Left renal cortex interstitium (tissue), 4 donors: ENCODE data around the gene DIP2C. TPM values are rescaled to one million over a fixed set of nuclear protein-coding genes. Genes with fewer than 3 reads are reported as not detected.
"Not testable (repeated sequence)": the region's sequence is repeated elsewhere in the genome, so short reads cannot be mapped to it uniquely, and the experiment has no call there.

Experiments
- DNase-seq, 4 donors: peaks; one replicate each; pipeline ENCODE4 v3.0.0-alpha.2; 2013; ENCODE audit warnings: low read depth in 4 of 4, low spot score in 2 of 4, missing footprints in 1 of 4
- polyA plus RNA-seq, 4 donors: library from polyadenylated mRNA; unstranded; fragments of 120-200 nt; gene quantifications; one replicate each; pipeline ENCODE4 v1.2.1, GENCODE V29; 2013; ENCODE audit not compliant: insufficient read length in 4 of 4

Gene DIP2C
- polyA plus RNA-seq, 4 donors: 19.4 to 23.6 (median 20.2) TPM

- no peak for DNase-seq
Measured at GRCh38 chr10:697097-697875, 7.8 kb upstream of the DIP2C start.

DNA sequence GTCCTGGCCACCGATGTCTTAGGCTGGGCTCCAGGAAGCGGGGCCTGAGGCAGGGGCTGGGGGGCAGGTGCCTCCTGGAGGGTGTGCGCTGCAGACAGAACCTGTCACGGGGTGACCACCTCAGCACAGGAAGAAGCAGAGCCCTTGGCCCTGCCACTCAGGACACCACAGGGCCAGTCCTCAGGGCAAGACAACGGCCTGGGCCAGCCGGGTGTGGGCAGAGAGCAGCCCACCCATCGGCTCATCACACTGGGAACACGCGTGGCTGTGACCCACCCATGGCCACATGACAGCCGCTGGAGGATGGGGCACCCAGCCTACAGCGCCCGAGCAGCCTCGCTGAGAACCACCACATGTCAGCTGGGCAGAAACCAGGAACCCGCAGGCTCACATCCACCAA lies 5.9 kb upstream of the DIP2C start:
- no peak for DNase-seq

DNA sequence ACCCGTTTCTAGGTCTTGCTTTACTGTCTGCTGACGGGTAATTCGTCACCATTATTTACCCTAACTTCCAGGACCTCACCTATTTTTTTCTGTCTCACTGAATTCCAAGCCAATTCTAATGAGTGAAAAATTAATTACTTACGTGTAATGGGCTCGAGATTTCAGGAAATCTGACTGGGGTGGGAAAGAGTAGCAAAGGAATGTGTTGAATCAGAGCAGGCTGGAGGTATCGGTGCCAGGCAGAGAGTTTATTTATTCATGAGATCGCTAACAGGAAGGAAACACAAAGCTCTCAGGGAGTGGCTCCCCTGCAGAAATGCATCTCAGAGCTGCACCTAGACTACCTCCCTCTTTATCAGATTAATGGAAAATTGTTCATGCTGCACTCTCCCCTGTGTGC lies 4.0 kb upstream of the DIP2C start:
- no peak for DNase-seq

- no peak for DNase-seq
Measured at GRCh38 chr10:692682-693351, 3.3 kb upstream of the DIP2C start.

DNA sequence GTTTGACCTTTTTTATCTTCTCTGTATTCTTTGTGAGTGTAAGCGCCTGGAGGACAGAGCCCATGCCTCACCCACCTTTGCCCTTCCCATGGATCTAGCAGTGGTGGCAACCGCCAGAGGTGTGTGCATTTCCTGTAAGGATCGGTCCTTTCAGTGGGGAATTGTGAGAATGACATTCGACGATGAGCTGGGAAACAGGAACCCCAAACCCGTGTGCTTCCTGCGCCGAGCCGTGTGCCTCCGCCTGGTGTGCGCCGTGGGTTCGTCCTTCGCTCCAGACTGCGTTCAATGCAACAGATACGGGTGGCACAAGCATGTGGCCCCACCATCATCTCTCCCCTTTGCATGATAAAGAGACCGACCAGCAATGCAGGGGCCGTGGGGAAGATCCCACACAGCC lies 1.7 kb upstream of the DIP2C start:
- DNase-seq: no peak

DNA sequence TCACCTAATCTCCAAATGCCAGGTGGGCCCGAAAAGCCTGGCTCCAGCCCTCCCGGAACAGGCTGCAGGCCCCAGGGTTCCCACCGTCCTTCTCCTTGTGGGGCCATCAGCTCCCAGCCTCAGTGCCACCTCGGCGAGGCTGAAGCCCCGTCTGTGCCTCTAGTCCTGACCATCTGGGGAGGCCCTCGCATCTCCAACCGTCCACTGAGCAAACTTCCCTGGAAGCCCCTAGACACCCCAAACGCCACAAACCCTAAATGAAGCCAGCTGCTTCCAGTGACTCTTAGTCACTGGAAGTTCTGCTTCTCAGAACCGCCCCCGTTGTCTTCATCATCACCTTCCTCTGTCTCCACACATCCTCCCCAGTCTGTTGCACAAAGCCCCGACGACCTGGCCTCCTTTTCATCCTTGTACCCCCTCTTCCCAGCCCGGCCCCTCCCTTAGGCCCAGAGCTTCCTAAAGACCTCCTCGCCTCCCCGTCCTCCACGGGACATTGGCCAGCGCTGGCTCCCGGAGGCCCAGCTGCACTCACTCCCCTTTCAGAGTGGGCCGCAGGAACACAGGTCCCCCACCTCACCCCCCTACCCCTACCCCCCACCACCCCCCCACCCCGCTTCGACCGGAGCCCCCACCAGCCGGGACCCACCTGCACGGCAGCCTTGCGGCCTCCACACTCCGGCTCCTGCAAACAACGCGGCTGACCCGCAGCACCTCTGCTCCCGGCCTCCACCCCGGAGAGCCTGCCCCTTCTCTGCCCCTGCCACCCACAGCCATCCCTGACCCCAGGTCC lies 1.1 kb upstream of the DIP2C start:
- DNase-seq: no peak

- no peak for DNase-seq
Measured at GRCh38 chr10:689121-689451, 382 bp downstream of the DIP2C start.

DNA sequence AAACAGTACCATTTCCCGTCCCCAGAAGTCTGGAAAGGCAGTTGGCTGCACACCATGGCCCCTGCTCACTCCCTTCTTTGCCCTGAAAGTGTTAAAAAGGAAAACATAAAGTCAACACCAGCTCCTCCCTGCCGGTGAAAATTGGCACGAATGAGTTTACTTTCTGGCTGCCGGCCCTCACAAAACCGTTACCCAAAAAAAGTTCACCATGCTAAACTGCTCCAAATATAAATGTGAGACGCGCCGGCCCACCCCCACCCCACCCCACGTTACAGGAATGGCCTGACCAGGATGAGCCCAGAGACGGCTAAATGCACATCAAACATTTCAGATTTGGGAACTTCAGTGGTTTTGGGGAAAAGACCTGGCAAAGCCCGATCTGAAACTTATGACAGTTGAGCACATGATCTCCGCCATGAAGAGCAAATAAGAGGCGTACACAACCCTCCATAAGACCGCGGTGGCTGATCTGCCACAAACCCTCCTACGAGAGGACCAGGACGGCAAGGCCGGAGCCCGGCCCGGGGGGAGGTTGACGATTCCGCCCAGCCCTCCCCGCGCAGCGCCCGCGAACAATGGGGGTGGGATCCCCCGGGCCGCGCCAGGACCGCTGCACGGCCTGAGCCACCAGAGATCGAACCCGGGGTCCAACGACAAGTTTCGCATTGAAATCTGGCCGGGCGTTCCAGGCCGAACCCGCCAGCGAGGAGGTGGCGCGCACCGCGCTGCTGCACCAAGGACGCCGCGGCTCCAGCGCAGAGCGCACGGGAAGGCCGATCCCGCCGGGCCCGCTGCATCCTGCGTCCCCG lies 952 bp downstream of the DIP2C start:
- no peak for DNase-seq

DNA sequence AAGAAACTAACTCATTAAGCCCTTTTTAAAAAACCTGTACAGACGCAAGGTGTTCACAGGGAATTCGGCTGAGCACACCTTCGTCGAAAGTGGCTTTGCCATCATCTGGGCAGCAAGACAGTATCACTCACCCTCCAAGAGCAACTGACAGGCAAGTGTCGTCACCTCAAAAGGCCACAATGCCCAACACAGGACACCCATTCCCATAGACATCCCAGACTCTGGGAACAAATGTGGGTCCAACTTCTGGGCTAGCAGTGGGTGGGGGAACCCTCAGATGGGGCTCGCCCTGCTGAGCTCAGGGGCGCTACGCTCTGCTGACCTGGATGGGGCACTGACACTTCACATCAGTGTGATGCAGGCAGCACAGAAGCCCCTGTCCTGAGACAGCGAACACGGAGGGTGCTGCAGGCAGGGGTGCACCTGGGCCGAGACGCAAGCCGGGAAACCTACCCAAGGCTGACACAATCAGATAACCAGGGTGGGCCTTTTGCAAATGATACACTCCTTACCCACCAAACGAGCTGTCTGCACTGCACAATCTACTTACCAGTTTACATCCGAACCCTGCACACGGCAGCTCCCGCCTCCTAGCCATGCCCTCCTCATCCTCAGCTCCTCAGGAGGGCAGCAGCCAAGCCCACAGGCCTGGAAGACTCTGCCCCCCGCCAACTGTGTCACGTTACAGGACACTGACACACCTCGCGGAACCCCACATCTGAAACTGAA lies 1.7 kb downstream of the DIP2C start:
- no peak for DNase-seq

DNA sequence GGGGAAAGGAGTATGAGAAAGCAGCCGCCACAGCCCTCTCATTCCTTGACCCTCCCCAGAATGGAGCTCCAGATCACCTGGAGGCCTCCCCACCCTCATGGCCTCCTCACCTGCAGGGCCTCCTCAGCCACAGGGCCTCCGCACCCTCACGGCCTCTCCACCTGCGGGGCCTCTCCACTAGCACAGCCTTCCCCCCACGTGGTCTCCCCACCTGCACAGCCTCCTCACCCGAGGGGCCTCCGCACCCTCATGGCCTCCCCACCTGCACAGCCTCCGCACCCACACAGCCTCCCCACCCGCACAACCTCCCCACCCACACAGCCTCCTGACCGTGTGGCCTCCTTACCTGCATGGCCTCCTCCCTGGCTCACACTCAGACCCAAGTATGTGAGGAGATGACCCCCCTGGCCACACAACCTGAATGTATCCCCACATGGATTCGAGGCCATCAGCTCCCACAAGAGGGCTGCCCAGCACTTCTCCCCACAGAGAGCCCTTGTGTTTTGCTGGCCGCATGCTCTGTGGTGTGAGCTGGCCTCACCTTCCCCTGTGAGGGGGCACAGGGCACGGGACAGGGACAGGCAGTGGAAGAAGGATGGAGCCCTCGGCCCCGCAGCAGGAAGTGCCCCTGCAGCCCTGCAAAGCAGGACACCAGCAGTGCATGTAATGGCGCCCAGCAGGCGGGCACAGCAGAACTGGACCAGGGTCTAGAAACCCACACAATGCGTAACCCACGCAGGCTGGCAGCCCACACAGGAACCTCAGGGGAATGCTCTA lies 3.1 kb downstream of the DIP2C start:
- DNase-seq: no peak

GRCh38 chr10:685613-686012 lies 3.9 kb downstream of the DIP2C start:
- no peak for DNase-seq

GRCh38 chr10:683448-684071 lies 5.9 kb downstream of the DIP2C start:
- DNase-seq: no peak

DNA sequence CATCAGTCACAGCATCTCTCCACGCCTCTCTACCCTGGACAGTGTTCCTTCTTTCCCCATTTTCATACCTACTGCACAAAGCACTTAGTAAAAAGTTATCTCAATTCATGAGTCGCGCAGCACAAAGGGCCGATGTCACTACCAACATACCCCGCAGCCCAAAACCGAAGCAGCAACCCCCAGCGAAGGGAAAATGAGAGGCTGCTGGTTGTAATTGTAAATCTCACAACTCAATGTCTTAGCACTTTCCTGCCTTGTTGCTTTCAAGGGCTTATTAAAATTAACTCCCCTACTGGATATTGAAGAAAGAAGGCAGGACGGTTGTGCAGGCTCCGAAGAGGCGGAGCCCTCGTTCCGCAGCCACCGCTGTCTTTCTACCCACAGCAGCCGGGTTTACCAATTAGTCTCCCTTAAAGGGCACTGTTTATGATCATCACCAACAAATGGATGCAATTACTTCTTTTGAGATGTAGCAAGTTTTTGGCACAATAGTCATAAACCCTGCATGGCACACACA lies 6.5 kb downstream of the DIP2C start:
- DNase-seq: no peak

- DNase-seq: no peak
Measured at GRCh38 chr10:681670-682318, 7.7 kb downstream of the DIP2C start.

DNA sequence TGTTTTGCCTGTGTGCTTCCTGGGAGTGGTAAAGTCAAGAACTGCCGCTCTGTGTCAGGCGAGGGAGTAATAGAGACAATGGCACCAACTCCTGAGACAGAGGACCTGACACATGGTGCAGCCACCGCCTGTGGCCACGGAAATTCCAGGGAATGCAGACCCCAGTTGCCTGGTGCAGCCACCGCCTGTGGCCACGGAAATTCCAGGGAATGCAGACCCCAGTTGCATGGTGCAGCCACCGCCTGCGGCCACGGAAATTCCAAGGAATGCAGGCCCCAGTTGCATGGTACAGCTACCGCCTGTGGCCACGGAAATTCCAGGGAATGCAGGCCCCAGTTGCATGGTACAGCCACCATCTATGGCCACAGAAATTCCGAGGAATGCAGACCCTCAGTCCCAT lies 8.7 kb downstream of the DIP2C start:
- no peak for DNase-seq

DNA sequence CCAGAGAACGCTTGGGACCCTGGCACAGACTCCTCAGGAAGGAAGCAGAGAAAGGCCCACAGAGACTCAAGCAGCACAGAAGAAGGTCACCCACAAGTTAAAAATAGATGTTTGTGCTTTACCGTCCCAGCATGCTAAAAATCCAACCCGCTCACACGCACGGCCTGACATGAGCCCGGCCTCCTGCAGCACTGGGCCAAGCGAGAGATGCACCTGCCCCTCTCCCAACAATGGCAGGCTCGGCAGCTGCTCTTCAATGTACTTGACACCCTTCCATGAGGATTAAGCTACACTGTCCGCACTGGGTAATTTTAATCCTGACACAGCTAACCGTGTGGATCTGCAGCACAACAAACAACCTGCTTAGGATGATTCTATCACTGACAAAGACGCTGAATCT lies 9.3 kb downstream of the DIP2C start:
- no peak for DNase-seq

- DNase-seq: no peak
Measured at GRCh38 chr10:679556-679955, 9.9 kb downstream of the DIP2C start.

DNA sequence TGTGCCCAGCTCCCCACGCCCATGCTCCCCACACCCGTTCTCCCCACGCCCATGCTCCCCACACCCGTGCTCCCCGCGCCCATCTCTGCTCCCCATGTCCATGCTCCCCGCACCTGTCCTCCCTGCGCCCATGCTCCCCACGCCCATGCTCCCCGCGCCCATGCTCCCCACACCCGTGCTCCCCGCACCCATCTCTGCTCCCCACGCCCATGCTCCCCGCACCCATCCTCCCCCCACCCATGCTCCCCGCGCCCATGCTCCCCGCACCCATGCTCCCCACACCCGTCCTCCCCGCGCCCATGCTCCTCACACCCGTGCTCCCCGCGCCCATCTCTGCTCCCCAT lies 10.8 kb downstream of the DIP2C start:
- DNase-seq: not testable (repeated sequence)
